Adrenal gland (tissue), 12 donors: ENCODE results near the gene TLR7. TPM values are rescaled to one million over a fixed set of nuclear protein-coding genes. Genes with fewer than 3 reads are reported as not detected.

Experiments
- DNase-seq, 7 donors: peaks; one replicate each; pipeline ENCODE4 v3.0.0-alpha.2; 2019 to 2020
- H3K27ac ChIP-seq, 5 donors: fragments of 200-600 bp; sonication (generic) in 4 of 5; 1 replicate in 3 of 5; 2 replicates in 2 of 5; pipeline versions ENCODE4 v1.5.1 to v1.8.0; 2016 to 2020; ENCODE audit warnings: mild to moderate bottlenecking in 1 of 5
- H3K27me3 ChIP-seq: fragments of 200-600 bp; 2 replicates; pipeline ENCODE4 v1.8.0; 2021
- H3K36me3 ChIP-seq, 2 donors: fragments of 200-600 bp; replicated peaks in 1 of 2; 1 replicate in 1 of 2; 2 replicates in 1 of 2; pipeline versions ENCODE4 v1.5.1 to v1.8.0; 2018 to 2022
- H3K4me1 ChIP-seq, 2 donors: fragments of 200-600 bp; replicated peaks in 1 of 2; 1 replicate in 1 of 2; 2 replicates in 1 of 2; pipeline versions ENCODE4 v1.5.1 to v1.8.0; 2018 to 2021
- H3K4me3 ChIP-seq, 4 donors: fragments of 200-600 bp; sonication (generic) in 3 of 4; one replicate each; pipeline ENCODE4 v1.5.1; 2016 to 2018
- H3K9me3 ChIP-seq, 3 donors: fragments of 200-600 bp; sonication (generic) in 1 of 3; replicated peaks in 1 of 3; 1 replicate in 2 of 3; 2 replicates in 1 of 3; pipeline versions ENCODE4 v1.5.1 to v1.8.0; 2016 to 2021
- POLR2A ChIP-seq, 2 donors: fragments of 450-650 bp; IDR thresholded peaks; one replicate each; pipeline ENCODE4 v1.6.1; 2017; ENCODE audit warnings: antibody characterized with exemption in 2 of 2, mild to moderate bottlenecking in 2 of 2, moderate library complexity in 1 of 2
- WGBS, 4 donors: extraction: QIAGEN DNeasy Blood & Tissue Kit in 2 of 4; methylation state at CpG; one replicate each; pipeline versions ENCODE4 v1.1.5 to v1.1.7; 2013 to 2017; 5-methylcytosine and 5-hydroxymethylcytosine counted together
- intact Hi-C, 2 donors: fragments of 100-400 bp; cut with DNase I; formaldehyde crosslinking; loops; one replicate each; pipeline versions ENCODE4 v1.14.1 to v1.15.0; 2022 to 2023
- polyA plus RNA-seq, 3 donors: library from polyadenylated mRNA; stranded (reverse); fragments of 200-250 nt in 2 of 3; fragments of 350-450 nt in 1 of 3; fragmentation: Illumina TruSeq in 1 of 3; extraction: RNeasy Lipid Tissue Mini Kit (QIAGEN cat#74804) in 1 of 3; gene quantifications; one replicate each; pipeline ENCODE4 v1.2.3, GENCODE V29; 2013 to 2014
- total RNA-seq, 9 donors: library from RNA; depleted of rRNA in 4 of 9; stranded (reverse); fragments of >200 nt in 4 of 9; fragments of 120-200 nt in 1 of 9; fragmentation: NEBNext Ultra II Directional in 1 of 9; extraction: Animal tissue kit (Norgen Biotek cat#: 25700) in 1 of 9; gene quantifications; one replicate each; pipeline versions ENCODE4 v1.1.0 to v1.2.4, GENCODE V29; 2013 to 2023
- TF ChIP-seq, protein P1 (sequence below), 6 experiments: fragments of 450-650 bp in 4 of 6; fragments of 200-600 bp in 2 of 6; sonication (generic) in 1 of 6; IDR thresholded peaks; 1 replicate in 5 of 6; 2 replicates in 1 of 6; pipeline versions ENCODE4 v1.5.1 to v1.8.0; 2016 to 2021; ENCODE audit warnings: antibody characterized with exemption in 6 of 6, mild to moderate bottlenecking in 2 of 6, moderate library complexity in 1 of 6
- donor health status: healthy with polysubstance abuse.
- donor health status: Bipolar disorder and iron deficiency.
- donor health status: DM: yes; HTN: yes; CAD: no.
- donor health status: DM: no; HTN: no; CAD: no.
- donor health status: DM: no; HTN: no; CAD: no.
- donor health status: DM: yes; HTN: yes; CAD: no.

Gene TLR7
- total and polyA plus RNA-seq, 12 donors, result 0.18 to 4.0 (median 2.2) TPM

DNA sequence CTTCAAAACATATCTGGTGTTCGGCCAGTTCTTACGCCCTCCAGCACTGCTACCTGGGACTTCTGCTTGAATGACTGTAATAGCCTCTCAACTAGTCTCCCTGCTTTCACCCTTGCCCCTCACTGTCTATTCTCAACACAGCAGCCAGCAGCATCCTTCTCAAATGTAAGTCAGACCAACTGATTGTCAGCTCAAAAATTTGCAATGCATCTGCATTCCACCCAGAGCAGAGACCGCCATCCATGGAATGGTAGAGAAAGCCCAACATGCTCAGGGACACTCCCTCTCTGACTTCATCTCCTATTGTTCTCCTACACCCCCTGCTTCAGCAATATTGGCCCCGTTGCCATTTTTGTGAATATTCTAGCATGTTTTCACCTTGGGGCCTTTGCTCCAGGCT is 5.9 kb downstream of the TLR7 start:
- Histone ChIP-seq H3K27me3 (no peaks in the 10 kb centered on the region), H3K9me3 (no peaks in the 10 kb centered on the region), H3K4me3 (no peak overlapping the region), H3K27ac (no peak overlapping the region), H3K36me3 (no peaks in the 10 kb centered on the region), H3K4me1 (no peaks in the 10 kb centered on the region)
- TF ChIP-seq, protein P1, sequence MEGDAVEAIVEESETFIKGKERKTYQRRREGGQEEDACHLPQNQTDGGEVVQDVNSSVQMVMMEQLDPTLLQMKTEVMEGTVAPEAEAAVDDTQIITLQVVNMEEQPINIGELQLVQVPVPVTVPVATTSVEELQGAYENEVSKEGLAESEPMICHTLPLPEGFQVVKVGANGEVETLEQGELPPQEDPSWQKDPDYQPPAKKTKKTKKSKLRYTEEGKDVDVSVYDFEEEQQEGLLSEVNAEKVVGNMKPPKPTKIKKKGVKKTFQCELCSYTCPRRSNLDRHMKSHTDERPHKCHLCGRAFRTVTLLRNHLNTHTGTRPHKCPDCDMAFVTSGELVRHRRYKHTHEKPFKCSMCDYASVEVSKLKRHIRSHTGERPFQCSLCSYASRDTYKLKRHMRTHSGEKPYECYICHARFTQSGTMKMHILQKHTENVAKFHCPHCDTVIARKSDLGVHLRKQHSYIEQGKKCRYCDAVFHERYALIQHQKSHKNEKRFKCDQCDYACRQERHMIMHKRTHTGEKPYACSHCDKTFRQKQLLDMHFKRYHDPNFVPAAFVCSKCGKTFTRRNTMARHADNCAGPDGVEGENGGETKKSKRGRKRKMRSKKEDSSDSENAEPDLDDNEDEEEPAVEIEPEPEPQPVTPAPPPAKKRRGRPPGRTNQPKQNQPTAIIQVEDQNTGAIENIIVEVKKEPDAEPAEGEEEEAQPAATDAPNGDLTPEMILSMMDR (IDR thresholded peaks at IDR 0.05), result no peak
- TF ChIP-seq POLR2A (IDR thresholded peaks at IDR 0.05), result no peak
- no peak for DNase-seq
- intact Hi-C loops, result no loop called here
- 78 to 85% (median 79%) methylated on average over 3 to 4 of the region's 4 CpGs for WGBS, 4 donors

DNA sequence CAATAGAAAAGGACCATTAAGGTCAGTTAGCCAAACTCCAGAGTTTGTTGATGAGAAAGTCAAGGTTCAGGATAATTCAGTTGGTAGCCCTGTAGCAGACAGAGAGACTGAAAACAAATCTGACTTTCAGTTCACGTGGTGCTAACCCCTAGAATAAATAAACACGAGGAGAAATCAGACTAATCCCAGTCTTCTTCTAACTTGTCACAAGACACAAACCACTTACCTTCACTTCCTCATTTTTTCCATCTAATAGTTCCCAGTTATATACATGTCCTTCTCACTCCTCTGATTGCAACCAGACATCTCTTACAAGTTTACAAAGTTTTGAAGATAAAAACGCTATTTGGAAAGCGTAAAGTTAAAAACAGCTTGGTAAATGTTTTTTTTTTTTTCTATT is 7.7 kb downstream of the TLR7 start:
- H3K27ac ChIP-seq, result no peak overlapping the region
- no peak for TF ChIP-seq POLR2A (IDR thresholded peaks at IDR 0.05)
- TF ChIP-seq, protein P1 (IDR thresholded peaks at IDR 0.05), result no peak
- WGBS, 4 donors, result 42 to 46% (median 43%) methylated on average over 4 of the region's 4 CpGs
- no peaks in the 10 kb centered on the region for H3K9me3 ChIP-seq
- no peaks in the 10 kb centered on the region for H3K4me1 ChIP-seq
- no peak for DNase-seq
- no peaks in the 10 kb centered on the region for H3K36me3 ChIP-seq
- intact Hi-C loops, result no loop called here
- peaks cover 8% of the 10 kb centered on the region for H3K27me3 ChIP-seq
- H3K4me3 ChIP-seq, result no peak overlapping the region

DNA sequence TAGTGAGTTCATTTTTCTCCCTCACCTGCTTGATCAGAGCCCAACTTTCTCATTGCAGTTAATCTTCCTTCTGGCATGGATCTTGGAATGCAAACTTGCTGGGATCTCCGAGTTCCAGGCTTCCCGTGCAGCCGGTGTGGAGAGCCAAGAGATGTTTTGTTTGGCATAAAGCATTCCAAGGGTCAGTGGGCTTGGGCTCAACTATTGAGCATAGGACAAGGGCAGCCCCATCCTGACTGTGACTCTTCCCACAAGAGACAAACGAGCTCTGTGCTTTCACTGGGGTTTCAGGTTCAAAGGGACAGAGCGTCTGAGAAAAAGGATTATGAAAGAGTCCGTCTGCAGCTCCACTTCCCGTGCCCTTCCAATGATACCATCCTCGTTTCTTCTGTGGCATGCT is 10.5 kb downstream of the TLR7 start:
- H3K4me1 ChIP-seq, result no peaks in the 10 kb centered on the region
- WGBS, 4 donors, result 37 to 52% (median 41%) methylated on average over 7 to 8 of the region's 8 CpGs
- intact Hi-C loops, result no loop called here
- TF ChIP-seq POLR2A (IDR thresholded peaks at IDR 0.05), result no peak
- TF ChIP-seq, protein P1 (IDR thresholded peaks at IDR 0.05), result no peak
- H3K27me3 ChIP-seq, result peaks cover 8% of the 10 kb centered on the region
- H3K27ac ChIP-seq, result no peak overlapping the region
- no peak overlapping the region for H3K4me3 ChIP-seq
- no peak for DNase-seq
- no peaks in the 10 kb centered on the region for H3K36me3 ChIP-seq
- no peaks in the 10 kb centered on the region for H3K9me3 ChIP-seq

DNA sequence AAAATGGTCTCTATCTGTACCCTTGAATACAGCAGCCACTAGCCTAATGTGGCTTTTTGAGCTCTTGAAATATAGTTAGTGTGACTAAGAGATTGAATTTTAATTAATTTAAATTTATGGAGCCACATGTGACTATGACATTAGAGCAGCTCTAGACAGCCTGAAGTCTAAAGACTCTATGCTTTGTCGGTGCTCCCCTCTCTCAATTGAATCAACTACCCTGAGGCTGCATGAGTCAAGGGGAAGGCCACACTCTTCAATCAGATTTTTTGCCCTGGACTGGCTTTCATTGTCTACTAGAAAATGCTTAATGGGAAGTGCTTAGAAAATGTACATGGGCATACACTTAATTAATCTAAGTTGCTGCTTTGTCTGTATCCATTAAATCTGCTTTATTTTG is 11.7 kb downstream of the TLR7 start:
- H3K4me1 ChIP-seq, result no peaks in the 10 kb centered on the region
- H3K27me3 ChIP-seq, result peaks cover 8% of the 10 kb centered on the region
- 62 to 100% (median 70%) methylated on average over 1 of the region's 1 CpG for WGBS, 4 donors
- DNase-seq, result no peak
- H3K4me3 ChIP-seq, result no peak overlapping the region
- no peaks in the 10 kb centered on the region for H3K9me3 ChIP-seq
- no peak overlapping the region for H3K27ac ChIP-seq
- H3K36me3 ChIP-seq, result no peaks in the 10 kb centered on the region
- intact Hi-C loops, result no loop called here
- TF ChIP-seq POLR2A (IDR thresholded peaks at IDR 0.05), result no peak
- TF ChIP-seq, protein P1 (IDR thresholded peaks at IDR 0.05), result no peak
